Natural killer cell (primary cell): Measurements from ENCODE around the gene GLYATL1. TPM values are rescaled to one million over a fixed set of nuclear protein-coding genes. Genes with fewer than 3 reads are reported as not detected.

Experiments
- ATAC-seq, 3 donors: fragments of 150-1000 bp in 2 of 3; fragments of 200-7000 bp in 1 of 3; cut with Tn5 transposase; 1 replicate in 1 of 3; 2 replicates in 2 of 3; pipeline ENCODE4 v1.10.0; 2021; ENCODE audit warnings: mild to moderate bottlenecking in 2 of 3, moderate library complexity in 2 of 3
- DNase-seq, 2 donors: peaks; one replicate each; pipeline versions ENCODE4 v3.0.0 to v3.0.0-alpha.2; 2013 to 2021; ENCODE audit warnings: mixed read lengths in 1 of 2
- H3K27ac ChIP-seq: one replicate; pipeline ENCODE4 v1.5.1; 2013; ENCODE audit warnings: mild to moderate bottlenecking, low read length
- H3K27me3 ChIP-seq: one replicate; pipeline ENCODE4 v1.6.1; 2013; ENCODE audit warnings: low read length; ENCODE audit not compliant: control insufficient read depth, insufficient read depth
- H3K36me3 ChIP-seq: one replicate; pipeline ENCODE4 v1.6.1; 2013; ENCODE audit warnings: low read length; ENCODE audit not compliant: control insufficient read depth, insufficient read depth
- H3K4me1 ChIP-seq: one replicate; pipeline ENCODE4 v1.6.1; 2013; ENCODE audit warnings: low read length; ENCODE audit not compliant: control insufficient read depth, insufficient read depth
- H3K4me3 ChIP-seq: one replicate; pipeline ENCODE4 v1.5.1; 2013; ENCODE audit warnings: low read length
- H3K9me3 ChIP-seq: one replicate; pipeline ENCODE4 v1.6.1; 2013; ENCODE audit warnings: low read length; ENCODE audit not compliant: control insufficient read depth, insufficient read depth
- H3K27ac Mint-ChIP-seq, 2 donors: one replicate each; pipeline ENCODE4 v1.8.0; 2022; ENCODE audit warnings: mild to moderate bottlenecking in 2 of 2, mixed read lengths in 2 of 2, moderate library complexity in 1 of 2
- H3K27me3 Mint-ChIP-seq, 2 donors: one replicate each; pipeline ENCODE4 v1.8.0; 2022; ENCODE audit warnings: low read depth in 2 of 2, mixed read lengths in 2 of 2
- H3K36me3 Mint-ChIP-seq: one replicate; pipeline ENCODE4 v1.8.0; 2022; ENCODE audit warnings: mixed read lengths
- H3K4me1 Mint-ChIP-seq, 2 donors: one replicate each; pipeline ENCODE4 v1.8.0; 2022; ENCODE audit warnings: mixed read lengths in 2 of 2
- H3K4me3 Mint-ChIP-seq: one replicate; pipeline ENCODE4 v1.8.0; 2022; ENCODE audit warnings: mild to moderate bottlenecking, moderate library complexity, mixed read lengths
- H3K9me3 Mint-ChIP-seq, 2 donors: one replicate each; pipeline ENCODE4 v1.8.0; 2022; ENCODE audit warnings: mixed read lengths in 2 of 2
- WGBS: methylation state at CpG from one replicate; pipeline ENCODE4 v1.1.7; 2013; ENCODE audit warnings: missing lambda C conversion rate; ENCODE audit not compliant: insufficient coverage; 5-methylcytosine and 5-hydroxymethylcytosine counted together
- intact Hi-C: fragments of 100-400 bp; cut with micrococcal nuclease; formaldehyde crosslinking; loops from one replicate; pipeline ENCODE4 v1.14.2; 2022
- total RNA-seq, 4 donors: library from RNA; stranded (reverse); fragments of 120-200 nt in 1 of 4; gene quantifications; one replicate each; pipeline versions ENCODE4 v1.2.3 to v1.2.4, GENCODE V29; 2013 to 2022
- TF ChIP-seq, protein P1 (sequence below): fragments of 200-600 bp; IDR thresholded peaks from one replicate; pipeline ENCODE4 v1.8.0; 2022; ENCODE audit warnings: antibody characterized with exemption

Gene GLYATL1
- total RNA-seq, 3 donors from 2014 or later (not counting 1 experiment from before 2014, with no cell fraction given) = not detected

DNA sequence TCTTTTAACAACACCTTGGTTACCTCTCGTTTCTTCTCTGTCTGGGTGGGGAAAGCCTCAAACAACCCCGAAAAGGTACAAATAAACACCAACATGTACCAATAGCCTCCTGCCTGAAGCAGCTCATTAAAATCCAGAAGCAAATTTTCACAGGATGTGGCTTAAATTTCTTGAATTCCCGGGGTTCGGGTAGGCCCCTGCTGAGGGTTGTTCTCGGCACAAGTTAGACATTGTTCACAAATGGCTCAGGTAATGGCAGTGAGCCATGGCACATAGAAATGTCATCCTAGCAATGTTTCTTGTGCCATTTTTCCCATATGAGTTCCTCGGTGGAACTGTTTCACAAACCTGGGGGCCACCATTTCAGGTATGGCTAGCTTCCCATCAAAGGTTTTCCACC, 19.7 kb upstream of the GLYATL1 start:
- Mint-ChIP-seq H3K4me1 (peaks cover 0 to 6% of the 10 kb centered on the region in 2 donors), H3K4me3 (no peak overlapping the region), H3K27ac (no peak overlapping the region), H3K27me3 (peaks cover 4 to 10% of the 10 kb centered on the region in 2 donors), H3K36me3 (peaks cover 14% of the 10 kb centered on the region), H3K9me3 (peaks cover 0 to 5% of the 10 kb centered on the region in 2 donors)
- TF ChIP-seq, protein P1, sequence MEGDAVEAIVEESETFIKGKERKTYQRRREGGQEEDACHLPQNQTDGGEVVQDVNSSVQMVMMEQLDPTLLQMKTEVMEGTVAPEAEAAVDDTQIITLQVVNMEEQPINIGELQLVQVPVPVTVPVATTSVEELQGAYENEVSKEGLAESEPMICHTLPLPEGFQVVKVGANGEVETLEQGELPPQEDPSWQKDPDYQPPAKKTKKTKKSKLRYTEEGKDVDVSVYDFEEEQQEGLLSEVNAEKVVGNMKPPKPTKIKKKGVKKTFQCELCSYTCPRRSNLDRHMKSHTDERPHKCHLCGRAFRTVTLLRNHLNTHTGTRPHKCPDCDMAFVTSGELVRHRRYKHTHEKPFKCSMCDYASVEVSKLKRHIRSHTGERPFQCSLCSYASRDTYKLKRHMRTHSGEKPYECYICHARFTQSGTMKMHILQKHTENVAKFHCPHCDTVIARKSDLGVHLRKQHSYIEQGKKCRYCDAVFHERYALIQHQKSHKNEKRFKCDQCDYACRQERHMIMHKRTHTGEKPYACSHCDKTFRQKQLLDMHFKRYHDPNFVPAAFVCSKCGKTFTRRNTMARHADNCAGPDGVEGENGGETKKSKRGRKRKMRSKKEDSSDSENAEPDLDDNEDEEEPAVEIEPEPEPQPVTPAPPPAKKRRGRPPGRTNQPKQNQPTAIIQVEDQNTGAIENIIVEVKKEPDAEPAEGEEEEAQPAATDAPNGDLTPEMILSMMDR = no peak
- Histone ChIP-seq H3K27ac (no peak overlapping the region), H3K27me3 (no peaks in the 10 kb centered on the region), H3K4me3 (no peak overlapping the region), H3K9me3 (peaks cover 12% of the 10 kb centered on the region), H3K36me3 (no peaks in the 10 kb centered on the region), H3K4me1 (no peaks in the 10 kb centered on the region)
- WGBS = 92% methylated on average over 6 of the region's 6 CpGs
- ATAC-seq = no peak
- intact Hi-C loops = no loop called here
- no peak for DNase-seq

DNA sequence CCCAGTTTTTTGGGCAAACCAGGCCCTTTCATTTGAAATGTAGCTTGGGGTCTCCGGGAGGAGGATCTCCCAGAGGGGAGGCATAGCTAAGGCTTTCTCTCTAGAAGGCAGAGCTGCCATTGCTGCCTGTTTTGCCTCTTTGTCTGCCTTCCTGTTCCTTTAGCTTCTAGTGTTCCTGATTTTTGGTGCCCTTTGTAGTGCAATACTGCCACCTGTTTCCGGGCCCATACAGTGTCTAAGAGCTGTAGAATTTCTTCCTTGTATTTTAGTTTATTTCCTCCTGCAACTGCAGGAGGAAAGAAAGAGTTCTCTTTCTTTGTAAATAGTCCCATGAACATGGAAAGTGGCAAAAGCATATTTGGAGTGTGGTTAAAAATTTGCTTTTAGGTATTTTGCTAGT, 19.3 kb upstream of the GLYATL1 start:
- H3K4me1 ChIP-seq = no peaks in the 10 kb centered on the region
- TF ChIP-seq, protein P1 = no peak
- Mint-ChIP-seq H3K4me3 (no peak overlapping the region), H3K9me3 (peaks cover 0 to 5% of the 10 kb centered on the region in 2 donors), H3K27ac (no peak overlapping the region), H3K4me1 (peaks cover 0 to 6% of the 10 kb centered on the region in 2 donors), H3K27me3 (peaks cover 4 to 10% of the 10 kb centered on the region in 2 donors), H3K36me3 (peaks cover 14% of the 10 kb centered on the region)
- no peaks in the 10 kb centered on the region for H3K36me3 ChIP-seq
- intact Hi-C loops = no loop called here
- ATAC-seq (no peak), DNase-seq (no peak)
- no peak overlapping the region for H3K27ac ChIP-seq
- H3K4me3 ChIP-seq = no peak overlapping the region
- peaks cover 12% of the 10 kb centered on the region for H3K9me3 ChIP-seq
- WGBS = 64% methylated on average over 2 of the region's 2 CpGs
- no peaks in the 10 kb centered on the region for H3K27me3 ChIP-seq

DNA sequence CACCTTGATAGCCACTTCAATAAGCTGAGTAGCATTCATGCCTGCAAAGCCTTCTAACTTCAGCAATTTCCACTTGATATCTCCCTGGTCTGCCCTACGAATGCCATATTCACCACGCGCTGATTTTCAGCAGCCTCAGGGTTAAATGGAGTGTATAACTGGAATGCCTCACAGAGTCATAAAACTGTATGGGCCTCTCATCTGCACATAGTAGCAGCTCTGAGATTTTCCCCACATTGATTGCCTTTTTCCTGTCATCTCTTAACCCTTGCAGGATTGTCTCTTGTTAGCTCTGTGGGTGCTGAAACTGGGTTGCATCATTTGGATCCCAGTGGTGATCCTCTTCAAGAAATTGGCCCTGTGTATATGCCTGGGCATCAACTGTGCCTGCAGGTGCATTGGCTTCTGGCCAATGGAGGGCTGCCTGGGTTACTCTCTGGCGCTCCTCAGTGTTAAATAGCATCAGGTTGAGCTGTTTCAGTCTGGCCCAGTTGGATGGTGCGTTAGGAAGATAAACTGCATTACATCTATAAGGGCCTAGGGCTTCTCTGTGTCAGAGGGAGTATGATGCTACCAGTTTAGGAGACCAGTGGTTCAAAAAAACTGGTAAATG, 17.4 kb upstream of the GLYATL1 start:
- H3K27ac ChIP-seq = no peak overlapping the region

More for the DNA sequence above, 17.4 kb upstream of the GLYATL1 start:
- Histone ChIP-seq H3K4me3 (no peak overlapping the region), H3K36me3 (no peaks in the 10 kb centered on the region), H3K27me3 (no peaks in the 10 kb centered on the region), H3K9me3 (peaks cover 6% of the 10 kb centered on the region), H3K4me1 (no peaks in the 10 kb centered on the region)
- intact Hi-C loops = no loop called here
- Mint-ChIP-seq H3K36me3 (peaks cover 14% of the 10 kb centered on the region), H3K27ac (no peak overlapping the region), H3K4me1 (peaks cover 0 to 6% of the 10 kb centered on the region in 2 donors), H3K4me3 (no peak overlapping the region), H3K9me3 (peaks cover 0 to 5% of the 10 kb centered on the region in 2 donors), H3K27me3 (peaks cover 4 to 17% of the 10 kb centered on the region in 2 donors)
- TF ChIP-seq, protein P1 = no peak
- ATAC-seq (no peak), DNase-seq (no peak)
- WGBS = 74% methylated on average over 5 of the region's 5 CpGs
